SK-N-SH (cell line): ENCODE measurements around the gene EHMT2. TPM values are rescaled to one million over a fixed set of nuclear protein-coding genes. Genes with fewer than 3 reads are reported as not detected.

ENCODE experiments used
- CTCF ChIA-PET: fragments of 300-600, 350-600 bp; formaldehyde crosslinking; extraction: SDS; loops from one replicate; lab custom pipeline; 2021; lab: Yijun Ruan, JAX
- POLR2A ChIA-PET: fragments of 350-600 bp; sonication (Branson Sonifier 250); formaldehyde crosslinking; extraction: SDS; loops from one replicate; lab custom pipeline; 2020; ENCODE audit warnings: antibody characterized with exemption, inconsistent platforms; lab: Yijun Ruan, JAX
- DNase-seq: peaks from one replicate; pipeline ENCODE4 v3.0.0; 2012
- H2AFZ ChIP-seq: fragments of 200-600 bp; sonication (generic); 2 replicates; pipeline ENCODE4 v1.8.1; 2016; ENCODE audit warnings: antibody characterized with exemption, mild to moderate bottlenecking, low read depth
- H3F3A ChIP-seq: fragments of 200-600 bp; sonication (generic); replicated peaks from 2 replicates; pipeline ENCODE3; 2016; ENCODE audit warnings: antibody characterized with exemption, mild to moderate bottlenecking; ENCODE audit not compliant: insufficient read depth
- H3K27ac ChIP-seq, 2 experiments: fragments of 200-500 bp in 1 of 2; fragments of 200-600 bp in 1 of 2; sonication (Bioruptor generic) in 1 of 2; sonication (generic), shearing (Covaris generic) in 1 of 2; 2 replicates each; pipeline versions ENCODE4 v1.5.1 to v1.6.1; 2014 to 2016; ENCODE audit warnings: low read depth in 2 of 2, inconsistent platforms in 1 of 2, low read length in 1 of 2, mild to moderate bottlenecking in 1 of 2, mixed read lengths in 1 of 2
- H3K27me3 ChIP-seq: fragments of 200-600 bp; sonication (generic), shearing (Covaris generic); 2 replicates; pipeline ENCODE4 v1.6.1; 2016; ENCODE audit warnings: mixed run types; ENCODE audit not compliant: insufficient read depth
- H3K36me3 ChIP-seq, 2 experiments: fragments of 200-500 bp in 1 of 2; fragments of 200-600 bp in 1 of 2; sonication (Bioruptor generic) in 1 of 2; sonication (generic) in 1 of 2; replicated peaks in 1 of 2; 2 replicates each; pipeline versions ENCODE3 to v1.5.1; 2014 to 2016; ENCODE audit warnings: low read length in 1 of 2, mild to moderate bottlenecking in 1 of 2; ENCODE audit not compliant: insufficient read depth in 2 of 2, control insufficient read depth in 1 of 2
- H3K4me1 ChIP-seq, 2 experiments: fragments of 200-500 bp in 1 of 2; fragments of 200-600 bp in 1 of 2; sonication (Bioruptor generic) in 1 of 2; sonication (generic), shearing (Covaris generic) in 1 of 2; 2 replicates each; pipeline versions ENCODE4 v1.5.1 to v1.6.1; 2014 to 2016; ENCODE audit warnings: low read depth in 1 of 2, low read length in 1 of 2, mixed run types in 1 of 2; ENCODE audit not compliant: insufficient read depth in 2 of 2, control insufficient read depth in 1 of 2
- H3K4me2 ChIP-seq: fragments of 200-600 bp; sonication (generic), shearing (Covaris generic); 2 replicates; pipeline ENCODE4 v1.6.1; 2017; ENCODE audit warnings: mixed run types
- H3K4me3 ChIP-seq, 2 experiments: fragments of 200-500 bp in 1 of 2; fragments of 200-600 bp in 1 of 2; sonication (Bioruptor generic) in 1 of 2; sonication (generic), shearing (Covaris generic) in 1 of 2; 2 replicates each; pipeline versions ENCODE4 v1.5.1 to v1.8.1; 2014 to 2016; ENCODE audit warnings: low read depth in 2 of 2, inconsistent platforms in 1 of 2, low read length in 1 of 2, mild to moderate bottlenecking in 1 of 2, mixed read lengths in 1 of 2, moderate library complexity in 1 of 2
- H3K79me2 ChIP-seq: fragments of 200-600 bp; sonication (generic); 2 replicates; pipeline ENCODE4 v1.8.1; 2017; ENCODE audit warnings: mild to moderate bottlenecking; ENCODE audit not compliant: insufficient read depth
- H3K9ac ChIP-seq: fragments of 200-600 bp; sonication (generic); 2 replicates; pipeline ENCODE4 v1.6.1; 2017; ENCODE audit warnings: mixed run types
- H3K9me2 ChIP-seq: fragments of 200-600 bp; sonication (generic); 2 replicates; pipeline ENCODE4 v1.6.1; 2017; ENCODE audit warnings: mixed run types
- H3K9me3 ChIP-seq: fragments of 200-600 bp; sonication (generic); 2 replicates; pipeline ENCODE4 v1.6.1; 2017; ENCODE audit warnings: mixed run types, mild to moderate bottlenecking, moderate library complexity
- H4K20me1 ChIP-seq: fragments of 200-600 bp; sonication (generic); 2 replicates; pipeline ENCODE4 v1.6.1; 2017; ENCODE audit warnings: mild to moderate bottlenecking, mixed run types; ENCODE audit not compliant: insufficient read depth
- EP300 ChIP-seq, 2 experiments: IDR thresholded peaks; 2 replicates each; pipeline versions ENCODE4 v1.4.0 to v1.6.1; 2012; ENCODE audit warnings: borderline replicate concordance in 1 of 2, low read depth in 1 of 2, low read length in 1 of 2
- FOXM1 ChIP-seq: IDR thresholded peaks from 2 replicates; pipeline ENCODE4 v1.4.0; 2012; ENCODE audit warnings: low read depth, mild to moderate bottlenecking
- GATA2 ChIP-seq: sonication (generic); formaldehyde crosslinking; IDR thresholded peaks from 2 replicates; pipeline ENCODE4 v1.5.0; 2020; ENCODE audit warnings: mild to moderate bottlenecking, missing genetic modification reagents
- NFIC ChIP-seq: IDR thresholded peaks from 2 replicates; pipeline ENCODE4 v1.4.0; 2012; ENCODE audit warnings: borderline replicate concordance
- NRF1 ChIP-seq: IDR thresholded peaks from 2 replicates; pipeline ENCODE4 v1.6.1; 2012; ENCODE audit warnings: low read depth, mild to moderate bottlenecking, low read length
- RCOR1 ChIP-seq: fragments of 150-350 bp; IDR thresholded peaks from 2 replicates; pipeline ENCODE4 v1.6.1; 2017; ENCODE audit warnings: antibody characterized with exemption, low read length
- RXRA ChIP-seq: IDR thresholded peaks from 2 replicates; pipeline ENCODE4 v1.4.0; 2012; ENCODE audit warnings: low read depth, mild to moderate bottlenecking, borderline replicate concordance
- SMC3 ChIP-seq: IDR thresholded peaks from 2 replicates; pipeline ENCODE4 v1.6.1; 2012; ENCODE audit warnings: low read depth, low read length, improper control_type of control experiment
- TAF1 ChIP-seq: IDR thresholded peaks from 2 replicates; pipeline ENCODE4 v1.6.1; 2012; ENCODE audit warnings: low read depth, mild to moderate bottlenecking, low read length, moderate library complexity, borderline replicate concordance
- TEAD4 ChIP-seq: IDR thresholded peaks from 2 replicates; pipeline ENCODE4 v1.4.0; 2012; ENCODE audit warnings: mild to moderate bottlenecking, borderline replicate concordance; ENCODE audit not compliant: insufficient read depth
- WGBS: methylation state at CpG from one replicate; pipeline ENCODE4 v1.1.6; 2017; ENCODE audit warnings: low lambda C conversion rate; 5-methylcytosine and 5-hydroxymethylcytosine counted together
- polyA plus RNA-seq, 3 experiments: library from polyadenylated mRNA; depleted of rRNA; stranded (reverse); fragments of >200 nt; gene quantifications; 2 replicates each; pipeline ENCODE4 v1.2.3, GENCODE V29; 2012
- TF ChIP-seq, protein P1 (sequence below): fragments of 150-350 bp; IDR thresholded peaks from 2 replicates; pipeline ENCODE4 v1.6.1; 2017; ENCODE audit warnings: antibody characterized with exemption, low read length, low read depth, borderline replicate concordance
- TF ChIP-seq, protein P2 (sequence below): fragments of 200-600 bp; sonication (generic); IDR thresholded peaks from 2 replicates; pipeline ENCODE4 v1.6.1; 2017; ENCODE audit warnings: antibody characterized with exemption, mild to moderate bottlenecking, moderate library complexity
- TF ChIP-seq, protein P3 (sequence below): IDR thresholded peaks from 2 replicates; pipeline ENCODE4 v1.4.0; 2012; ENCODE audit warnings: low read depth
- TF ChIP-seq, protein P4 (sequence below): IDR thresholded peaks from 2 replicates; pipeline ENCODE4 v1.4.0; 2012; ENCODE audit warnings: low read depth, borderline replicate concordance

EHMT2 gene
- polyA plus RNA-seq, 1 of the 3 experiments (the other 2 are of a cell fraction), result 72.0 TPM

DNA sequence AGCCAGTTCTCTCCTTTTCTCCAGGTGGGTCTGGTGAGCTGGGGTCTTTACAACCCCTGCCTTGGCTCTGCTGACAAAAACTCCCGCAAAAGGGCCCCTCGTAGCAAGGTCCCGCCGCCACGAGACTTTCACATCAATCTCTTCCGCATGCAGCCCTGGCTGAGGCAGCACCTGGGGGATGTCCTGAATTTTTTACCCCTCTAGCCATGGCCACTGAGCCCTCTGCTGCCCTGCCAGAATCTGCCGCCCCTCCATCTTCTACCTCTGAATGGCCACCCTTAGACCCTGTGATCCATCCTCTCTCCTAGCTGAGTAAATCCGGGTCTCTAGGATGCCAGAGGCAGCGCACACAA, 47.6 kb upstream of the EHMT2 start:
- ChIA-PET CTCF (no interaction called here), POLR2A (no interaction called here)
- Histone ChIP-seq H3K27me3 (no peaks in the 10 kb centered on the region), H3K36me3 (no peaks in the 10 kb centered on the region), H3K9me3 (no peaks in the 10 kb centered on the region), H3K4me1 (peaks cover 9 to 15% of the 10 kb centered on the region in 2 experiments; a peak in 1 of 4 replicates), H3K27ac (peak overlapping the region; percentile 39 to 92; a peak in 3 of 4 replicates), H2AFZ (peak overlapping the region; percentile 89), H3F3A (peaks cover 15% of the 10 kb centered on the region), H3K4me3 (peak overlapping the region; percentile 2 to 49; a peak in 1 of 4 replicates), H3K4me2 (peak overlapping the region; percentile 78), H3K79me2 (no peaks in the 10 kb centered on the region), H3K9me2 (no peaks in the 10 kb centered on the region), H4K20me1 (no peaks in the 10 kb centered on the region), H3K9ac (no peak overlapping the region; the same call in 1 of the 2 replicates)
- WGBS, result 74% methylated on average over 9 of the region's 9 CpGs
- no peak for DNase-seq
- TF ChIP-seq RCOR1, result no peak
- TF ChIP-seq NRF1, result no peak
- TF ChIP-seq RXRA, result no peak
- no peak for TF ChIP-seq NFIC
- TF ChIP-seq EP300 (IDR thresholded peaks at IDR 0.05; ENCODE audit: borderline replicate concordance in 1 of 2, low read depth in 1 of 2, low read length in 1 of 2), result no peak
- TF ChIP-seq SMC3, result no peak
- TF ChIP-seq FOXM1, result no peak
- TF ChIP-seq, protein P1, sequence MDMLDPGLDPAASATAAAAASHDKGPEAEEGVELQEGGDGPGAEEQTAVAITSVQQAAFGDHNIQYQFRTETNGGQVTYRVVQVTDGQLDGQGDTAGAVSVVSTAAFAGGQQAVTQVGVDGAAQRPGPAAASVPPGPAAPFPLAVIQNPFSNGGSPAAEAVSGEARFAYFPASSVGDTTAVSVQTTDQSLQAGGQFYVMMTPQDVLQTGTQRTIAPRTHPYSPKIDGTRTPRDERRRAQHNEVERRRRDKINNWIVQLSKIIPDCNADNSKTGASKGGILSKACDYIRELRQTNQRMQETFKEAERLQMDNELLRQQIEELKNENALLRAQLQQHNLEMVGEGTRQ, result no peak
- TF ChIP-seq, protein P2, sequence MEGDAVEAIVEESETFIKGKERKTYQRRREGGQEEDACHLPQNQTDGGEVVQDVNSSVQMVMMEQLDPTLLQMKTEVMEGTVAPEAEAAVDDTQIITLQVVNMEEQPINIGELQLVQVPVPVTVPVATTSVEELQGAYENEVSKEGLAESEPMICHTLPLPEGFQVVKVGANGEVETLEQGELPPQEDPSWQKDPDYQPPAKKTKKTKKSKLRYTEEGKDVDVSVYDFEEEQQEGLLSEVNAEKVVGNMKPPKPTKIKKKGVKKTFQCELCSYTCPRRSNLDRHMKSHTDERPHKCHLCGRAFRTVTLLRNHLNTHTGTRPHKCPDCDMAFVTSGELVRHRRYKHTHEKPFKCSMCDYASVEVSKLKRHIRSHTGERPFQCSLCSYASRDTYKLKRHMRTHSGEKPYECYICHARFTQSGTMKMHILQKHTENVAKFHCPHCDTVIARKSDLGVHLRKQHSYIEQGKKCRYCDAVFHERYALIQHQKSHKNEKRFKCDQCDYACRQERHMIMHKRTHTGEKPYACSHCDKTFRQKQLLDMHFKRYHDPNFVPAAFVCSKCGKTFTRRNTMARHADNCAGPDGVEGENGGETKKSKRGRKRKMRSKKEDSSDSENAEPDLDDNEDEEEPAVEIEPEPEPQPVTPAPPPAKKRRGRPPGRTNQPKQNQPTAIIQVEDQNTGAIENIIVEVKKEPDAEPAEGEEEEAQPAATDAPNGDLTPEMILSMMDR, result no peak
- no peak for TF ChIP-seq TEAD4
- no peak for TF ChIP-seq TAF1
- TF ChIP-seq, protein P3, sequence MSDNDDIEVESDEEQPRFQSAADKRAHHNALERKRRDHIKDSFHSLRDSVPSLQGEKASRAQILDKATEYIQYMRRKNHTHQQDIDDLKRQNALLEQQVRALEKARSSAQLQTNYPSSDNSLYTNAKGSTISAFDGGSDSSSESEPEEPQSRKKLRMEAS, result no peak
- TF ChIP-seq, protein P4, sequence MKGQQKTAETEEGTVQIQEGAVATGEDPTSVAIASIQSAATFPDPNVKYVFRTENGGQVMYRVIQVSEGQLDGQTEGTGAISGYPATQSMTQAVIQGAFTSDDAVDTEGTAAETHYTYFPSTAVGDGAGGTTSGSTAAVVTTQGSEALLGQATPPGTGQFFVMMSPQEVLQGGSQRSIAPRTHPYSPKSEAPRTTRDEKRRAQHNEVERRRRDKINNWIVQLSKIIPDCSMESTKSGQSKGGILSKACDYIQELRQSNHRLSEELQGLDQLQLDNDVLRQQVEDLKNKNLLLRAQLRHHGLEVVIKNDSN, result no peak
- no peak for TF ChIP-seq GATA2 (CRISPR knock-in tag)
